Measurements from ENCODE around the gene SLBP.

GRCh38 chr4:1703867-1704266, 8.3 kb downstream of the SLBP start:
- TF ChIP-seq POLR2A (IDR thresholded peaks at IDR 0.05; ENCODE audit: low read length) = no peak
- no peak for TF ChIP-seq GATA1 (IDR thresholded peaks at IDR 0.05; ENCODE audit: low read depth, low read length)
